ENCODE measurements around the gene NRXN2.

The NRXN2 gene

DNA sequence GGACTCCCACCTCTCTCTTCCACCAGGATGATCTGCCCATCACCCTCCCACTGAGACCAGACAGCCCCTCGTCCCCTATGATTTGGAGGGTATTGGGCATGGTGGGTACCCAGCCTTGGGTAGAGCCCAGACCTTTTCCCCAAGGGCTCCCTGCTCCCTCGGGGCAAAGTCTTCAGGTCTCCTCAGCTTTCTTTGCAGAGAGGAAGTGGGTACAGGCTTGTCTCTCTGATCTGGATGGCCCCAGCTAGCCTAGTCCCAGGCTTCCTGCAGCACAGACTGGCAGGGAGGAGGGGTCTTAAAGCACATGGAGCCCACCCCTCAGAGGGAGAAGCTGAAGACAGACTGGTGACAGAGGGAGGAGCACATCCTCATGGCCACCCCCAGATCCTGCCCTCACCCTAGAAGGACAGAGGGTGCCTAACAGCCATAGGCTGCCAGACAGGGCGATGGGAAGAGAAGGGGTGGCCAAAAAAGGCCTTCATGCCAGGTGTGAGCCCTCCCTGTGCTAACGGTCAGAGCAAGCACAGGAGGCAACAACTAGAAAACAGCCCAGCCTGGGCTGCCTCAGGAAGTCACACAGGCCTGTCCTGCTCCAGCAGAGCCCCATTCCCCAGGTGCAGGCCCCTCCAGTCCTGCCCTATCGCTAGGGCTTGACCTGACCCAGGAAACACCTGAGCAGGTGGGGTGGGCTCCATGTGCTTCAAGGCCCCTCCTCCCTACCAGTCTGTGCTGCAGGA, 101.5 kb downstream of the NRXN2 start:
- TF ChIP-seq POLR2AphosphoS5 (IDR thresholded peaks at IDR 0.05; ENCODE audit: low read depth, low read length) (no peak), TAF1 (IDR thresholded peaks at IDR 0.05; ENCODE audit: borderline replicate concordance, insufficient read depth, low read length) (no peak), FOXP2 (optimal IDR thresholded peaks at IDR 0.05; ENCODE audit: borderline replicate concordance, extremely low read depth, extremely low read length, insufficient read depth) (no peak), SIN3A (IDR thresholded peaks at IDR 0.05; ENCODE audit: borderline replicate concordance, insufficient read depth, low read length) (no peak)
- TF ChIP-seq, protein P1, sequence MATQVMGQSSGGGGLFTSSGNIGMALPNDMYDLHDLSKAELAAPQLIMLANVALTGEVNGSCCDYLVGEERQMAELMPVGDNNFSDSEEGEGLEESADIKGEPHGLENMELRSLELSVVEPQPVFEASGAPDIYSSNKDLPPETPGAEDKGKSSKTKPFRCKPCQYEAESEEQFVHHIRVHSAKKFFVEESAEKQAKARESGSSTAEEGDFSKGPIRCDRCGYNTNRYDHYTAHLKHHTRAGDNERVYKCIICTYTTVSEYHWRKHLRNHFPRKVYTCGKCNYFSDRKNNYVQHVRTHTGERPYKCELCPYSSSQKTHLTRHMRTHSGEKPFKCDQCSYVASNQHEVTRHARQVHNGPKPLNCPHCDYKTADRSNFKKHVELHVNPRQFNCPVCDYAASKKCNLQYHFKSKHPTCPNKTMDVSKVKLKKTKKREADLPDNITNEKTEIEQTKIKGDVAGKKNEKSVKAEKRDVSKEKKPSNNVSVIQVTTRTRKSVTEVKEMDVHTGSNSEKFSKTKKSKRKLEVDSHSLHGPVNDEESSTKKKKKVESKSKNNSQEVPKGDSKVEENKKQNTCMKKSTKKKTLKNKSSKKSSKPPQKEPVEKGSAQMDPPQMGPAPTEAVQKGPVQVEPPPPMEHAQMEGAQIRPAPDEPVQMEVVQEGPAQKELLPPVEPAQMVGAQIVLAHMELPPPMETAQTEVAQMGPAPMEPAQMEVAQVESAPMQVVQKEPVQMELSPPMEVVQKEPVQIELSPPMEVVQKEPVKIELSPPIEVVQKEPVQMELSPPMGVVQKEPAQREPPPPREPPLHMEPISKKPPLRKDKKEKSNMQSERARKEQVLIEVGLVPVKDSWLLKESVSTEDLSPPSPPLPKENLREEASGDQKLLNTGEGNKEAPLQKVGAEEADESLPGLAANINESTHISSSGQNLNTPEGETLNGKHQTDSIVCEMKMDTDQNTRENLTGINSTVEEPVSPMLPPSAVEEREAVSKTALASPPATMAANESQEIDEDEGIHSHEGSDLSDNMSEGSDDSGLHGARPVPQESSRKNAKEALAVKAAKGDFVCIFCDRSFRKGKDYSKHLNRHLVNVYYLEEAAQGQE (IDR thresholded peaks at IDR 0.05; ENCODE audit: insufficient read depth in 1 of 2, low read depth in 2 of 2, low read length in 2 of 2) = no peak

DNA sequence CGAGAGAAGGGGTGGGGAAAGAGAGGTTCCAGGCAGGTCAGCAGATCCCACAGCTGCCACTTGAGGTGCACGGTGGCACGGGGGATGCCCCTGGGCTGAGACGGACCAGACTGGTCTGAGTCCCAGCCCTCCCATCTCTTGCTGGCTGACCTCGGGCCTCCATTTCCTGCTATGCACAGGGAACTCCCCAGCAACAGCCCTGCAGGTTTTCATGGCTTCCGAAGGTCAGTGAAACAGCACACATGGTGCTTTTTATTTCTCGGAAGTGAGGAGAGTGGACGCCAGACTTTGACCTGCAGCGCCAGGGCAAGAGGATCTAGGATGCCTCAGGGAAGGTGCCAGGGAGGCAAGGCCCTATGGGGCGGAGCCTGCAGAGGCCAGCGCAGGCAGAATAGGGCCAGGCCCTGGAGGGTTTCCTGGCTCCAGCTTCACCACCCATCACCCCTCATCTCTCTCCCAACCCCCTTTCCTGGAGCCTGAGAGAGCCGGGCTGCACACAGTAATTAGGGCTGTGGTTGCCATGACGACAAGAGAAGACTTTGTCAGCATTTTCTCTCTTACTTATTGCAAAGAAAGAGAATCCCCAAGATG, 102.5 kb downstream of the NRXN2 start:
- TF ChIP-seq POLR2AphosphoS5 (IDR thresholded peaks at IDR 0.05; ENCODE audit: low read depth, low read length) (no peak), FOXP2 (optimal IDR thresholded peaks at IDR 0.05; ENCODE audit: borderline replicate concordance, extremely low read depth, extremely low read length, insufficient read depth) (peak; percentile 16)

DNA sequence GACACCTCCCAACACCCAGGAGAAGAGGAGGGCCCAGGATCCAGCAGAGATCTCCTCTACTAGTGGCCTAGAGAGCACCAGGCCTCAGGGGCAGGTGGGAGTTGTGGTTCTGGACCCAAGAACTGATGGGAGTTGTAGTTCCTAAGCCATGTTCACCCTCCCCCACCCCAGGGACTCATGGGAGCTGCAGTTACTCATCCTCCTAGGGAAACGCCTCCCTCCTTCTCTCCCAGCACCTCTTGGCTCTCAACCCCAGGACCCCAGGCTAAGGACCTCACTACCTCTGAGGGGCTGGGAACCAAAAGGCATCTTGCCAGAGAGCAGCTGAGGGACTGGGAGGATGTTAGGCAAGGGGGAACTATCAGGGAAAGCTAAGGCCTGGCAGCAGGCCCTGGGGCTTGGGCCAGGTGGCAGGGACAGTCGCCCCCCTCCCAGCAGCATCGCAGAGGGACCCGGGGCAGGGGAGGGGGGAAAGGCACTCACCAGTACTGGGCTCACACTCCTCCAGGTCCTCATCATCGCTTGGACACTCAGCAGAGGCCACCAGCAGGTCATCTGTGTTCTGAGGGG, 103.1 kb downstream of the NRXN2 start:
- TF ChIP-seq SIN3A (IDR thresholded peaks at IDR 0.05; ENCODE audit: borderline replicate concordance, insufficient read depth, low read length) (no peak), TAF1 (IDR thresholded peaks at IDR 0.05; ENCODE audit: borderline replicate concordance, insufficient read depth, low read length) (no peak), POLR2AphosphoS5 (IDR thresholded peaks at IDR 0.05; ENCODE audit: low read depth, low read length) (no peak; the same call in 1 of the 2 replicates), FOXP2 (optimal IDR thresholded peaks at IDR 0.05; ENCODE audit: borderline replicate concordance, extremely low read depth, extremely low read length, insufficient read depth) (no peak)

DNA sequence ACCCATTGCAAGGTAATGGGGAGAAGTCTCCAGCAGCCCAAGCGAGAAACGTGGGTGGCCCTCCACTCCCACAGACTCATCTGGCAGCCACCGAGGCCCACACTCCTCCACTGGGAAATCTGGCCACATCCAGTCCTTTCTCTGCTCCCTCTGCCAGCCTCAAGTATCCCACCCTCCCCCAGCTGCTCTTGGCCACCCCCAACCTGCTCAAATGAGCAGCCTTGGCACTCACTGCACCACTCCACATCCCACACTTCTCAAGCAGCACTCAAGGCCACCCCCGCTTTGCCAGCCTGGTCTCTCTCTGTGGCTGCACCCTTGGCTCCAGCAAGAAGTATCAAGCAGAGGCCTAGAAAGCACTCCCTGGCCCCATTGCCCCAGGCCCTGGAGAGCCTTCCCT, 103.8 kb downstream of the NRXN2 start:
- TF ChIP-seq, protein P1 (IDR thresholded peaks at IDR 0.05; ENCODE audit: insufficient read depth in 1 of 2, low read depth in 2 of 2, low read length in 2 of 2) = no peak
- TF ChIP-seq FOXP2 (optimal IDR thresholded peaks at IDR 0.05; ENCODE audit: borderline replicate concordance, extremely low read depth, extremely low read length, insufficient read depth) (no peak), POLR2AphosphoS5 (IDR thresholded peaks at IDR 0.05; ENCODE audit: low read depth, low read length) (no peak), TAF1 (IDR thresholded peaks at IDR 0.05; ENCODE audit: borderline replicate concordance, insufficient read depth, low read length) (no peak), SIN3A (IDR thresholded peaks at IDR 0.05; ENCODE audit: borderline replicate concordance, insufficient read depth, low read length) (no peak)

DNA sequence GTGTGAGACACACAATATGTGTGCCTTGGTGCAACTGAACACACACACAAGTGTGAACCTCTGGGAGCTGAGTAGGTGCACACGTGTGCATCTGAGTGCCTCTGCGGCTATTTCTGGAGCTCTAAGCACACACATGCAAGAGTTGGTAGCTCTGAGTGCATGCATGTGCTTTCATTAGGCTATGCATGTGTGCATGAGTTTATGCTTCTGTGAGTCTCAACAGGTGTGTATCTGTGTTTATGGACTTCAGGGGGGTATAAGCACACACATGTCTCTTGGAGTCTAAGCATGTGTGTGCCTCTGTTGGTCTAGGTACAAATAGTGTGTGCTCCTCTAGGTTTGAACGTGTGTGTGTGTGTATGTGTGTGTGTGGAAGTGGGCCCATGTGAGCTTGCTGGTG, 106.2 kb downstream of the NRXN2 start:
- TF ChIP-seq FOXP2 (optimal IDR thresholded peaks at IDR 0.05; ENCODE audit: borderline replicate concordance, extremely low read depth, extremely low read length, insufficient read depth) (no peak), SIN3A (IDR thresholded peaks at IDR 0.05; ENCODE audit: borderline replicate concordance, insufficient read depth, low read length) (no peak), TAF1 (IDR thresholded peaks at IDR 0.05; ENCODE audit: borderline replicate concordance, insufficient read depth, low read length) (no peak), POLR2AphosphoS5 (IDR thresholded peaks at IDR 0.05; ENCODE audit: low read depth, low read length) (no peak)
- TF ChIP-seq, protein P1 (IDR thresholded peaks at IDR 0.05; ENCODE audit: insufficient read depth in 1 of 2, low read depth in 2 of 2, low read length in 2 of 2) = no peak

DNA sequence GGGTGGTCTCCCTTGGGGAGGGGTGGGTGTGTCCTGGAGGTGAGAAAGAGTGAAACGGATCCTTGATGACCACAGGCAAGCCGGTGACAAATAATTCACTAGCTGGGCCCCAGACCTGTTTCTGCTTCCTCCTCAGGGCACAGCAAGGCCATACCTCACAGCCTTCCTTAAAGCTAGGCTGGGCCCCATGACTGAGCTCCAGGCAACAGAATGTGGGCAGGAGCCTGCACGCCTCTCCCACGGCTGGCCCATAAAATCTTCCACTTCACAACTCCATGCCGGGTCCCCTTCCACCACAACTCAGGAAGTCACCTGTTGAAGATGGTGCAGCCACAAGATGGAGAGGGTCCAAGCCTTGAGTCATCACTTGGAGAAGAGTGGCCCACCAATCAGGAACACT, 108.1 kb downstream of the NRXN2 start:
- no peak for TF ChIP-seq POLR2AphosphoS5 (IDR thresholded peaks at IDR 0.05; ENCODE audit: low read depth, low read length)
- TF ChIP-seq TAF1 (IDR thresholded peaks at IDR 0.05; ENCODE audit: borderline replicate concordance, insufficient read depth, low read length) = no peak
- TF ChIP-seq SIN3A (IDR thresholded peaks at IDR 0.05; ENCODE audit: borderline replicate concordance, insufficient read depth, low read length) = no peak
- TF ChIP-seq, protein P1 (IDR thresholded peaks at IDR 0.05; ENCODE audit: insufficient read depth in 1 of 2, low read depth in 2 of 2, low read length in 2 of 2) = no peak
- TF ChIP-seq FOXP2 (optimal IDR thresholded peaks at IDR 0.05; ENCODE audit: borderline replicate concordance, extremely low read depth, extremely low read length, insufficient read depth) = no peak
